ENCODE data around the gene AUP1.

DNA sequence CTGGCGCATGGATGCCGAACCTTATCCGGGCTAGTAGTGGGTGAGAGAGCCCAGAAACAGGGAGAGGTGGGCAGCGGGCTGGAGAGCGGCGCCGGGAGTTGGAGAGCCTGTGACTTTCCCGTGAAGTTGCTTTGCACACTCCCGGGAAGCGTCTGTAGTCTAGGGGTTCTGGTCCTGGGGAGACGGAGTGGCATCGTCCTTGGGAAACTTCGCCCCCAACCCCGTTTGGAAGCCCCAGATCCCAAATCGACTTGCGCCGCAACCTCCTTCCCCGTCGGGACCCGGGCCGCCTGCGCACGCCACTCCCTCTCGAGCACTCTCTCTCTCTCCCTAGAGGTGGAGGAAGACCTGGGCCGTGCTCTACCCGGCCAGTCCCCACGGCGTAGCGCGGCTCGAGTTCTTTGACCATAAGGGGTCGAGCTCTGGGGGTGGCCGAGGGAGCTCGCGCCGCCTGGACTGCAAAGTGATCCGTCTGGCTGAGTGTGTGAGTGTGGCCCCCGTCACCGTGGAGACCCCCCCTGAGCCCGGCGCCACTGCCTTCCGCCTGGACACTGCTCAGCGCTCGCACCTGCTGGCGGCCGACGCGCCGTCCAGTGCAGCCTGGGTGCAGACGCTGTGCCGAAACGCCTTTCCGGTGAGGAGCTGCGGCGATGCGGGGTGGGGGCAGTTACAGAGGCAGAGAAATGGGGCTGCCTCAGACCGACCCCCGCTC lies 25.5 kb upstream of the AUP1 start:
- no peak for TF ChIP-seq FOS (IDR thresholded peaks at IDR 0.05; ENCODE audit: low read depth, low read length)
- TF ChIP-seq, protein P1, sequence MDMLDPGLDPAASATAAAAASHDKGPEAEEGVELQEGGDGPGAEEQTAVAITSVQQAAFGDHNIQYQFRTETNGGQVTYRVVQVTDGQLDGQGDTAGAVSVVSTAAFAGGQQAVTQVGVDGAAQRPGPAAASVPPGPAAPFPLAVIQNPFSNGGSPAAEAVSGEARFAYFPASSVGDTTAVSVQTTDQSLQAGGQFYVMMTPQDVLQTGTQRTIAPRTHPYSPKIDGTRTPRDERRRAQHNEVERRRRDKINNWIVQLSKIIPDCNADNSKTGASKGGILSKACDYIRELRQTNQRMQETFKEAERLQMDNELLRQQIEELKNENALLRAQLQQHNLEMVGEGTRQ (IDR thresholded peaks at IDR 0.05; ENCODE audit: low read depth, low read length) = no peak
- TF ChIP-seq, protein P2, sequence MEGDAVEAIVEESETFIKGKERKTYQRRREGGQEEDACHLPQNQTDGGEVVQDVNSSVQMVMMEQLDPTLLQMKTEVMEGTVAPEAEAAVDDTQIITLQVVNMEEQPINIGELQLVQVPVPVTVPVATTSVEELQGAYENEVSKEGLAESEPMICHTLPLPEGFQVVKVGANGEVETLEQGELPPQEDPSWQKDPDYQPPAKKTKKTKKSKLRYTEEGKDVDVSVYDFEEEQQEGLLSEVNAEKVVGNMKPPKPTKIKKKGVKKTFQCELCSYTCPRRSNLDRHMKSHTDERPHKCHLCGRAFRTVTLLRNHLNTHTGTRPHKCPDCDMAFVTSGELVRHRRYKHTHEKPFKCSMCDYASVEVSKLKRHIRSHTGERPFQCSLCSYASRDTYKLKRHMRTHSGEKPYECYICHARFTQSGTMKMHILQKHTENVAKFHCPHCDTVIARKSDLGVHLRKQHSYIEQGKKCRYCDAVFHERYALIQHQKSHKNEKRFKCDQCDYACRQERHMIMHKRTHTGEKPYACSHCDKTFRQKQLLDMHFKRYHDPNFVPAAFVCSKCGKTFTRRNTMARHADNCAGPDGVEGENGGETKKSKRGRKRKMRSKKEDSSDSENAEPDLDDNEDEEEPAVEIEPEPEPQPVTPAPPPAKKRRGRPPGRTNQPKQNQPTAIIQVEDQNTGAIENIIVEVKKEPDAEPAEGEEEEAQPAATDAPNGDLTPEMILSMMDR (conservative IDR thresholded peaks at IDR 0.05; ENCODE audit: low read depth, low read length) = no peak
- TF ChIP-seq POLR2A (IDR thresholded peaks at IDR 0.05; ENCODE audit: low read depth, low read length) = no peak

Measured in IMR-90 (cell line).